ENCODE measurements around the gene TMOD1. TPM values are rescaled to one million over a fixed set of nuclear protein-coding genes. Genes with fewer than 3 reads are reported as not detected.

TMOD1 gene
- total and polyA plus RNA-seq, 11 donors = 96.4 to 201 (median 158) TPM

GRCh38 chr9:97543561-97543960, 42.1 kb downstream of the TMOD1 start:
- Histone ChIP-seq H3K9me3 (no peaks in the 10 kb centered on the region), H3K27ac (no peak overlapping the region), H3K27me3 (no peaks in the 10 kb centered on the region), H3K4me3 (no peak overlapping the region), H3K4me1 (peaks cover 0 to 26% (median 4%) of the 10 kb centered on the region in 12 donors), H3K36me3 (peaks cover 0 to 31% (median 7%) of the 10 kb centered on the region in 9 donors)
- intact Hi-C loops (cut with DNase I) = no loop called here
- WGBS, 4 donors = 85 to 93% (median 91%) methylated on average over 1 of the region's 1 CpG
- TF ChIP-seq POLR2A (IDR thresholded peaks at IDR 0.05) (no peak), CTCF (IDR thresholded peaks at IDR 0.05) (no peak)
- DNase-seq (no peak), ATAC-seq (no peak)

- Histone ChIP-seq H3K9me3 (peaks cover 0 to 5% (median 0%) of the 10 kb centered on the region in 12 donors), H3K27me3 (no peaks in the 10 kb centered on the region), H3K36me3 (peaks cover 0 to 32% (median 10%) of the 10 kb centered on the region in 9 donors), H3K4me1 (peaks cover 0 to 20% (median 4%) of the 10 kb centered on the region in 12 donors), H3K4me3 (no peak overlapping the region), H3K27ac (peak overlapping the region in 7 of 12 donors; percentile 4 to 42 (median 15))
- ATAC-seq = peak; percentile 68 to 85 (median 78)
- TF ChIP-seq CTCF (IDR thresholded peaks at IDR 0.05) = no peak
- no peak for TF ChIP-seq POLR2A (IDR thresholded peaks at IDR 0.05)
- 36 to 53% (median 41%) methylated on average over 8 of the region's 8 CpGs for WGBS, 4 donors
- no peak for DNase-seq
- intact Hi-C loops (cut with DNase I) = no loop called here
Observed at GRCh38 chr9:97545486-97545885, 44.0 kb downstream of the TMOD1 start.

- Histone ChIP-seq H3K27me3 (no peaks in the 10 kb centered on the region), H3K36me3 (peaks cover 0 to 35% (median 10%) of the 10 kb centered on the region in 9 donors), H3K4me1 (peaks cover 0 to 21% (median 3%) of the 10 kb centered on the region in 12 donors), H3K27ac (no peak overlapping the region), H3K4me3 (no peak overlapping the region), H3K9me3 (peaks cover 0 to 5% (median 0%) of the 10 kb centered on the region in 12 donors)
- TF ChIP-seq POLR2A (IDR thresholded peaks at IDR 0.05) = no peak
- no peak for TF ChIP-seq CTCF (IDR thresholded peaks at IDR 0.05)
- DNase-seq (no peak), ATAC-seq (no peak)
- WGBS, 4 donors = 65 to 76% (median 73%) methylated on average over 3 of the region's 3 CpGs
- intact Hi-C loops (cut with DNase I) = no loop called here
Observed at GRCh38 chr9:97547098-97547829, 45.8 kb downstream of the TMOD1 start.

GRCh38 chr9:97548379-97548778, 46.9 kb downstream of the TMOD1 start:
- 75 to 85% (median 82%) methylated on average over 5 of the region's 5 CpGs for WGBS, 4 donors
- Histone ChIP-seq H3K4me1 (peaks cover 0 to 22% (median 3%) of the 10 kb centered on the region in 12 donors), H3K4me3 (no peak overlapping the region), H3K27me3 (no peaks in the 10 kb centered on the region), H3K9me3 (peaks cover 0 to 5% (median 0%) of the 10 kb centered on the region in 12 donors), H3K36me3 (peaks cover 0 to 42% (median 14%) of the 10 kb centered on the region in 9 donors), H3K27ac (no peak overlapping the region)
- intact Hi-C loops (cut with DNase I) = no loop called here
- ATAC-seq = peak in 1 of 4 donors; percentile 23
- no peak for TF ChIP-seq POLR2A (IDR thresholded peaks at IDR 0.05)
- DNase-seq = no peak
